ENCODE measurements around the gene MFAP3. TPM values are rescaled to one million over a fixed set of nuclear protein-coding genes. Genes with fewer than 3 reads are reported as not detected.

The MFAP3 gene
- polyA plus RNA-seq, 1 donor (not counting 4 experiments of a cell fraction or from before 2014, with no cell fraction given), result 43.4 TPM

DNA sequence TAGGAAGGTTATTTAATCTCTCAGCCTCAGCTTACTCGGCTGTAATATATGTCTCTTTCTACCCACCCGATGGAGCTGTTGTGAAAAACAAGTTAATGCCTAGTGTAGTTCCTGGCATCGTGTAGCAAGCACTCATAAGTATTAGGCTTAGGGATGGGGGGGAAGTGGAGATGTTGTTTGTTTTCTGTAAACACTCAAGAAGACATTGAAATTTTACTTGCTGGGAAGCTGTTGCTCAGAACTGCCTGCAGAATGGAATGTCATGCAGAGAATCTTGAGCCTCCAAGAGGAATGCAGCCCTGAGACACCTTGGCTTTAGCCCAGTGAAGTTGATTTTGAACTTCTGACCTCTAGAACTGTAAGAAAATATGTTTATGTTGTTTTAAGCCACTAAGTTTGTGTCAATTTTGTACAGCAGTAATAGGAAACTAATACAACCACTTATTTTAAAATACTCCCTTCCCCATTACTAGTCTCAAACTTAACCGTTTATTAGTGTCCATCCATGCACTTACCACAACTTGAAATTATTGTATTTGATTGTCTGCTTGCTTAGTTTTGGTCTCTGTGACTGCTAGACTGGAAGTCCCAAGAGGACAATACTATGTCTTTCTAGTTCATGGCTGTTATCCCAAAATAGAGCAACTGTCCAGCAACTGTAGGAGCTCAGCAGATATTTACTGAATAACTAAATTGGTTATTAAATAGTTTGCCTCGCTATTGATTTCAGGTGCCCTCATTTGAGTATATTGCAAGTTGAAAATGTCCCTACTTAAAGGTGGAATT lies 53.8 kb downstream of the MFAP3 start:
- no peaks in the 10 kb centered on the region for H3K36me3 ChIP-seq (ENCODE audit: control insufficient read depth in 2 of 2, extremely low read depth in 1 of 2, insufficient read depth in 2 of 2, low read length in 2 of 2)
- H3K79me2 ChIP-seq (ENCODE audit: control insufficient read depth, insufficient read depth, low read length), result no peaks in the 10 kb centered on the region
- H4K20me1 ChIP-seq (ENCODE audit: control insufficient read depth, extremely low read depth, insufficient read depth, low read length), result no peaks in the 10 kb centered on the region
- dilution Hi-C loops (cut with MboI; ENCODE audit: extremely low pct_ligation_motif_present, low sequenced_read_pairs), result no loop called here
- no peaks in the 10 kb centered on the region for H3K9me3 ChIP-seq (ENCODE audit: control insufficient read depth, low read depth, low read length)
- no peak overlapping the region for H2AFZ ChIP-seq (ENCODE audit: control insufficient read depth, low read length)
- H3K27me3 ChIP-seq (ENCODE audit: control insufficient read depth, extremely low read depth, insufficient read depth, low read length), result peaks cover 3% of the 10 kb centered on the region
- no peak overlapping the region for H3K4me2 ChIP-seq (ENCODE audit: control insufficient read depth, extremely low read depth, insufficient read depth, low read depth, low read length)
- no peak overlapping the region for H3K4me3 ChIP-seq (ENCODE audit: control insufficient read depth in 2 of 3, extremely low read depth in 1 of 3, insufficient read depth in 2 of 3, low read depth in 1 of 3, low read length in 3 of 3)
- H3K27ac ChIP-seq (ENCODE audit: control insufficient read depth, insufficient read depth, low read length), result no peak overlapping the region
- no peak overlapping the region for H3K9ac ChIP-seq (ENCODE audit: control insufficient read depth, extremely low read depth, insufficient read depth, low read length)
- DNase-seq (ENCODE audit: low read depth, low spot score) (no peak), FAIRE-seq (no peak)
- H3K4me1 ChIP-seq (ENCODE audit: control insufficient read depth, extremely low read depth, insufficient read depth, low read length), result no peaks in the 10 kb centered on the region
- H3K9me1 ChIP-seq (ENCODE audit: control insufficient read depth, extremely low read depth, insufficient read depth, low read length), result no peaks in the 10 kb centered on the region
- no peak for TF ChIP-seq EZH2 (IDR thresholded peaks at IDR 0.05; ENCODE audit: low read length)
- TF ChIP-seq, protein P1, sequence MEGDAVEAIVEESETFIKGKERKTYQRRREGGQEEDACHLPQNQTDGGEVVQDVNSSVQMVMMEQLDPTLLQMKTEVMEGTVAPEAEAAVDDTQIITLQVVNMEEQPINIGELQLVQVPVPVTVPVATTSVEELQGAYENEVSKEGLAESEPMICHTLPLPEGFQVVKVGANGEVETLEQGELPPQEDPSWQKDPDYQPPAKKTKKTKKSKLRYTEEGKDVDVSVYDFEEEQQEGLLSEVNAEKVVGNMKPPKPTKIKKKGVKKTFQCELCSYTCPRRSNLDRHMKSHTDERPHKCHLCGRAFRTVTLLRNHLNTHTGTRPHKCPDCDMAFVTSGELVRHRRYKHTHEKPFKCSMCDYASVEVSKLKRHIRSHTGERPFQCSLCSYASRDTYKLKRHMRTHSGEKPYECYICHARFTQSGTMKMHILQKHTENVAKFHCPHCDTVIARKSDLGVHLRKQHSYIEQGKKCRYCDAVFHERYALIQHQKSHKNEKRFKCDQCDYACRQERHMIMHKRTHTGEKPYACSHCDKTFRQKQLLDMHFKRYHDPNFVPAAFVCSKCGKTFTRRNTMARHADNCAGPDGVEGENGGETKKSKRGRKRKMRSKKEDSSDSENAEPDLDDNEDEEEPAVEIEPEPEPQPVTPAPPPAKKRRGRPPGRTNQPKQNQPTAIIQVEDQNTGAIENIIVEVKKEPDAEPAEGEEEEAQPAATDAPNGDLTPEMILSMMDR (optimal IDR thresholded peaks at IDR 0.05 in 1 of 3, IDR thresholded peaks at IDR 0.05 in 1 of 3, conservative IDR thresholded peaks at IDR 0.05 in 1 of 3; ENCODE audit: extremely low read depth in 1 of 3, insufficient read depth in 2 of 3, low read length in 3 of 3), result no peak

DNA sequence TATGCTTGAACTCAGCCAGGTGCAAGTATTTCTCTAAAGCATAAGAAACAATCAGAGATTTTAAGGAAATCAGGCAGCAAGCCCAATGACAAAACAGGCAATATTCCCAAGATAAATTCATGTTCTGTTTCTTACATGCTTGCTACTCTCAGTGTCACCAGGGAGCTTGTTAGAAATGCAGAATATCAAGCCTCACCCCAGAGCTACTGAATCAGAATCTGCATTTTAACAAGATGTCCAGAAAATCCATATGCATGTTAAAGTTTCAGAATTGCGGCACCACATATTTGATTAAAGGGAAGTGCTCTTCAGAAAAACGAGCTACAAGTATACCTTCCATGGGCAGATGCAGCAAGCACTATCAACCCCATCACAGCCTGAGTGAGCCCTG lies 54.4 kb downstream of the MFAP3 start:
- Histone ChIP-seq H3K79me2 (ENCODE audit: control insufficient read depth, insufficient read depth, low read length) (no peaks in the 10 kb centered on the region), H3K27me3 (ENCODE audit: control insufficient read depth, extremely low read depth, insufficient read depth, low read length) (peaks cover 2% of the 10 kb centered on the region), H3K4me1 (ENCODE audit: control insufficient read depth, extremely low read depth, insufficient read depth, low read length) (no peaks in the 10 kb centered on the region), H3K4me2 (ENCODE audit: control insufficient read depth, extremely low read depth, insufficient read depth, low read depth, low read length) (no peak overlapping the region), H3K36me3 (ENCODE audit: control insufficient read depth in 2 of 2, extremely low read depth in 1 of 2, insufficient read depth in 2 of 2, low read length in 2 of 2) (no peaks in the 10 kb centered on the region), H3K9me3 (ENCODE audit: control insufficient read depth, low read depth, low read length) (no peaks in the 10 kb centered on the region), H3K9ac (ENCODE audit: control insufficient read depth, extremely low read depth, insufficient read depth, low read length) (no peak overlapping the region), H3K27ac (ENCODE audit: control insufficient read depth, insufficient read depth, low read length) (no peak overlapping the region), H3K9me1 (ENCODE audit: control insufficient read depth, extremely low read depth, insufficient read depth, low read length) (no peaks in the 10 kb centered on the region), H4K20me1 (ENCODE audit: control insufficient read depth, extremely low read depth, insufficient read depth, low read length) (no peaks in the 10 kb centered on the region), H3K4me3 (ENCODE audit: control insufficient read depth in 2 of 3, extremely low read depth in 1 of 3, insufficient read depth in 2 of 3, low read depth in 1 of 3, low read length in 3 of 3) (no peak overlapping the region), H2AFZ (ENCODE audit: control insufficient read depth, low read length) (no peak overlapping the region)
- dilution Hi-C loops (cut with MboI; ENCODE audit: extremely low pct_ligation_motif_present, low sequenced_read_pairs), result no loop called here
- FAIRE-seq (no peak), DNase-seq (ENCODE audit: low read depth, low spot score) (no peak)
- TF ChIP-seq EZH2 (IDR thresholded peaks at IDR 0.05; ENCODE audit: low read length), result no peak
- TF ChIP-seq, protein P1 (optimal IDR thresholded peaks at IDR 0.05 in 1 of 3, IDR thresholded peaks at IDR 0.05 in 1 of 3, conservative IDR thresholded peaks at IDR 0.05 in 1 of 3; ENCODE audit: extremely low read depth in 1 of 3, insufficient read depth in 2 of 3, low read length in 3 of 3), result no peak
